Neuronal stem cell (in vitro differentiated cells): ENCODE data around the gene ZBED1.
"Not testable (repeated sequence)": the region's sequence is repeated elsewhere in the genome, so short reads cannot be mapped to it uniquely, and the experiment has no call there.

ENCODE experiments used
- DNase-seq: peaks from one replicate; pipeline ENCODE4 v3.0.0-alpha.2; 2013; ENCODE audit warnings: low spot score
- H2AFZ ChIP-seq: one replicate; pipeline ENCODE4 v1.6.1; 2013; ENCODE audit warnings: mild to moderate bottlenecking, low read length, inconsistent platforms
- H2AK5ac ChIP-seq: 2 replicates; pipeline ENCODE4 v1.6.1; 2013; ENCODE audit warnings: low read depth, mild to moderate bottlenecking, inconsistent platforms, low read length, moderate library complexity, mixed read lengths
- H2BK120ac ChIP-seq: 2 replicates; pipeline ENCODE4 v1.6.1; 2013; ENCODE audit warnings: low read depth, mild to moderate bottlenecking, inconsistent platforms, low read length, moderate library complexity, mixed read lengths
- H2BK12ac ChIP-seq: one replicate; pipeline ENCODE4 v1.6.1; 2013; ENCODE audit warnings: low read length, inconsistent platforms
- H2BK15ac ChIP-seq: 2 replicates; pipeline ENCODE4 v1.6.1; 2013; ENCODE audit warnings: mild to moderate bottlenecking, low read length, inconsistent platforms, mixed read lengths
- H2BK5ac ChIP-seq: one replicate; pipeline ENCODE4 v1.6.1; 2013; ENCODE audit warnings: inconsistent platforms, mild to moderate bottlenecking, low read length, moderate library complexity
- H3K14ac ChIP-seq: one replicate; pipeline ENCODE4 v1.6.1; 2013; ENCODE audit warnings: low read length, inconsistent platforms
- H3K18ac ChIP-seq: 2 replicates; pipeline ENCODE4 v1.6.1; 2013; ENCODE audit warnings: low read length, inconsistent platforms
- H3K23ac ChIP-seq: 2 replicates; pipeline ENCODE4 v1.6.1; 2013; ENCODE audit warnings: low read depth, mild to moderate bottlenecking, mixed read lengths, low read length, inconsistent platforms; ENCODE audit not compliant: poor library complexity
- H3K27ac ChIP-seq: replicated peaks from 3 replicates; pipeline ENCODE4 v1.5.1; 2013; ENCODE audit warnings: low read length, inconsistent platforms
- H3K27me3 ChIP-seq, 3 experiments: 2 replicates each; pipeline ENCODE4 v1.6.1; 2013; ENCODE audit warnings: low read length in 3 of 3, mild to moderate bottlenecking in 2 of 3, inconsistent platforms in 1 of 3, low read depth in 1 of 3, mixed read lengths in 1 of 3, moderate library complexity in 1 of 3; ENCODE audit not compliant: control insufficient read depth in 3 of 3, insufficient read depth in 3 of 3
- H3K36me3 ChIP-seq, 2 donors: replicated peaks in 1 of 2; 2 replicates each; pipeline ENCODE4 v1.6.1; 2013; ENCODE audit warnings: low read length in 2 of 2; ENCODE audit not compliant: control insufficient read depth in 2 of 2, insufficient read depth in 2 of 2
- H3K4ac ChIP-seq: 2 replicates; pipeline ENCODE4 v1.6.1; 2013; ENCODE audit warnings: inconsistent platforms, mild to moderate bottlenecking, low read length, moderate library complexity
- H3K4me1 ChIP-seq, 2 donors: 1 replicate in 1 of 2; 2 replicates in 1 of 2; pipeline ENCODE4 v1.6.1; 2013; ENCODE audit warnings: low read length in 2 of 2, low read depth in 1 of 2; ENCODE audit not compliant: control insufficient read depth in 2 of 2, insufficient read depth in 1 of 2
- H3K4me2 ChIP-seq: one replicate; pipeline ENCODE4 v1.6.1; 2013; ENCODE audit warnings: mild to moderate bottlenecking, low read length, inconsistent platforms; ENCODE audit not compliant: insufficient read depth, poor library complexity, severe bottlenecking
- H3K4me3 ChIP-seq, 2 donors: 2 replicates each; pipeline ENCODE4 v1.5.1; 2013; ENCODE audit warnings: low read length in 2 of 2, mild to moderate bottlenecking in 2 of 2, inconsistent platforms in 1 of 2, moderate library complexity in 1 of 2
- H3K79me1 ChIP-seq: one replicate; pipeline ENCODE4 v1.6.1; 2013; ENCODE audit warnings: low read depth, mild to moderate bottlenecking, inconsistent platforms, low read length, moderate library complexity
- H3K9ac ChIP-seq: one replicate; pipeline ENCODE4 v1.6.1; 2013; ENCODE audit warnings: mild to moderate bottlenecking, low read depth, low read length, inconsistent platforms; ENCODE audit not compliant: poor library complexity
- H3K9me3 ChIP-seq, 2 donors: replicated peaks in 1 of 2; 2 replicates each; pipeline versions ENCODE3 to v1.6.1; 2013; ENCODE audit warnings: low read length in 2 of 2, mild to moderate bottlenecking in 2 of 2, inconsistent platforms in 1 of 2, low read depth in 1 of 2, mixed read lengths in 1 of 2, moderate library complexity in 1 of 2; ENCODE audit not compliant: control insufficient read depth in 2 of 2, insufficient read depth in 1 of 2
- H4K8ac ChIP-seq: one replicate; pipeline ENCODE4 v1.6.1; 2013; ENCODE audit warnings: low read depth, mild to moderate bottlenecking, inconsistent platforms, low read length, moderate library complexity
- H4K91ac ChIP-seq: one replicate; pipeline ENCODE4 v1.6.1; 2013; ENCODE audit warnings: low read length, low read depth, mild to moderate bottlenecking, inconsistent platforms; ENCODE audit not compliant: poor library complexity
- WGBS, 2 donors: extraction: QIAGEN DNeasy Blood & Tissue Kit; methylation state at CpG; one replicate each; pipeline ENCODE4 v1.1.7; 2013; ENCODE audit warnings: missing lambda C conversion rate in 2 of 2, mixed read lengths in 1 of 2; ENCODE audit not compliant: insufficient read length in 2 of 2, insufficient replicate concordance in 1 of 2; ENCODE audit errors: extremely low coverage in 2 of 2; 5-methylcytosine and 5-hydroxymethylcytosine counted together

Gene ZBED1

GRCh38 chrX:2466876-2467656, 33.7 kb downstream of the ZBED1 start:
- H3K9ac ChIP-seq = no peak overlapping the region
- no peaks in the 10 kb centered on the region for H3K27me3 ChIP-seq
- H3K4ac ChIP-seq = no peak overlapping the region
- no peak overlapping the region for H3K23ac ChIP-seq
- no peak overlapping the region for H3K4me3 ChIP-seq
- no peak overlapping the region for H2BK5ac ChIP-seq
- H3K18ac ChIP-seq = peak overlapping the region; percentile 58
- peaks cover 5% of the 10 kb centered on the region for H3K79me1 ChIP-seq
- no peak overlapping the region for H3K14ac ChIP-seq
- H2BK120ac ChIP-seq = no peak overlapping the region
- H3K27ac ChIP-seq = no peak overlapping the region
- H3K4me2 ChIP-seq = no peak overlapping the region
- no peak overlapping the region for H2BK12ac ChIP-seq
- H2AK5ac ChIP-seq = no peak overlapping the region
- peaks cover 3 to 14% of the 10 kb centered on the region in 2 donors for H3K9me3 ChIP-seq
- no peak overlapping the region for H4K91ac ChIP-seq
- H2BK15ac ChIP-seq = no peak overlapping the region
- H4K8ac ChIP-seq = no peak overlapping the region
- H2AFZ ChIP-seq = no peak overlapping the region
- H3K36me3 ChIP-seq = peaks cover 0 to 5% of the 10 kb centered on the region in 2 donors
- no CpG with 5 or more reads among the region's 20 CpGs for WGBS, 2 donors
- peaks cover 9 to 16% of the 10 kb centered on the region in 2 donors for H3K4me1 ChIP-seq
- DNase-seq = no peak

- Histone ChIP-seq H4K8ac (no peak overlapping the region), H2AFZ (no peak overlapping the region)
- no CpG with 5 or more reads among the region's 15 CpGs for WGBS, 2 donors
Observed at GRCh38 chrX:2464677-2465166, 36.1 kb downstream of the ZBED1 start.

DNA sequence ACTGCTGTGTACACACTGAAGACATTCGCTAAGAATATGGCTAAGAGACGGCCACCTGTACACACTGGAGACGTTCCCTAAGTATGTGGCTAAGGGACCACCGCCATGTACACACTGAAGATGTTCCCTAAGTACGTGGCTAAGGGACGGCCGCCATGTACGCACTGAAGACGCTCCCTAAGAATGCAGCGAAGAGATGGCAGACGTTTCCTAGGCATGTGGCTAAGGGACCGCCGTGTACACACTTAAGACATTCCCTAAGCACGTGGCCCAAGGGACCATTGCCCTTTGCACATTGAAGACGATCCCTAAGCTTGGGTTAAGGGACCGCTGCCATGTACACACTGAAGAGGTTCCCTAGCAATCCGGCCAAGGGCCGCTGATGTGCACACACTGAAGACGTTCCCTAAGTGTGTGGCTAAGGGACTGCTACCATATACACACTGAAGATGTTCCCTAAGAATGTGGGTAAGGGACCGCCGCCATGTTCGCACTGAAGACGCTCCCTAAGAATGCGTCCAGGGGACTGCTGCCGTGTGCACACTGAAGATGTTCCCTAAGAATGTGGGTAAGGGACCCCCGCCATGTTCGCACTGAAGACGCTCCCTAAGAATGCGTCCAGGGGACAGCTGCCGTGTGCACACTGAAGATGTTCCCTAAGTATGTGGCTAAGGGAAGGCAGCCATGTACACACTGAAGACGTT, 36.7 kb downstream of the ZBED1 start:
- no CpG with 5 or more reads among the region's 31 CpGs for WGBS, 2 donors

More at GRCh38 chrX:2464677-2465166, 36.1 kb downstream of the ZBED1 start:
- Histone ChIP-seq H3K18ac (peak overlapping the region; percentile 22), H3K14ac (peak overlapping the region; percentile 5), H3K27me3 (no peaks in the 10 kb centered on the region), H2BK120ac (no peak overlapping the region), H3K4me2 (no peak overlapping the region), H3K36me3 (peaks cover 0 to 5% of the 10 kb centered on the region in 2 donors), H2BK12ac (no peak overlapping the region), H3K23ac (no peak overlapping the region), H3K4me3 (peak overlapping the region in 1 of 2 donors; percentile 11), H3K27ac (no peak overlapping the region), H4K91ac (no peak overlapping the region), H3K9me3 (peaks cover 3 to 14% of the 10 kb centered on the region in 2 donors), H2BK15ac (peak overlapping the region; percentile 35), H3K4me1 (peaks cover 9 to 16% of the 10 kb centered on the region in 2 donors), H2BK5ac (no peak overlapping the region), H2AK5ac (peak overlapping the region; percentile 30), H3K9ac (no peak overlapping the region), H3K79me1 (peaks cover 4% of the 10 kb centered on the region), H3K4ac (no peak overlapping the region)
- DNase-seq = no peak

DNA sequence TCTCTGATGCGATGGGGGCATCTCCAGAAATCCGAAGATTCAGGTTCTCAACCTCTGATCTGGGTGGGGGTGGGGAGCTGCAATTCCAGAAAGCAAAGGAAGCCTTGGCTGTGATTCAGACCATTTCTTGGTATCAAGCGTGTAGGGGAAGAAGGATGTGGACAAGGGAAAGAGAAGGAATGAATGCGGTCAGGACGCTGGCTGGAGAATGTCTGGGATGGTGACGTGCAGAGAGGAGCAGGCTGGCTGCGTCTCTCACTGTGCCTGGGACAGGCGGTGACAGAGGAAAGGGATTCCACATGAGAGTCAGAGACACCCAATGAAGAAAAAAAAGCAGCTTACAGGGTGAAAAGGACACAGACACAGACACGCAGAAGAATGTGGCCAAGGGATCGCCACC, 37.3 kb downstream of the ZBED1 start:
- H3K79me1 ChIP-seq, H3K4ac ChIP-seq, H3K27me3 ChIP-seq, H2BK5ac ChIP-seq, H3K36me3 ChIP-seq, H2AFZ ChIP-seq, H4K8ac ChIP-seq, H3K27ac ChIP-seq, H3K9me3 ChIP-seq, H3K9ac ChIP-seq, H3K4me2 ChIP-seq, H3K23ac ChIP-seq, H2BK12ac ChIP-seq, DNase-seq, H2BK120ac ChIP-seq, H3K4me3 ChIP-seq: not testable (repeated sequence)
- Histone ChIP-seq H2BK15ac (peak overlapping the region; percentile 84), H3K18ac (peak overlapping the region; percentile 79), H3K4me1 (peaks cover 9 to 16% of the 10 kb centered on the region in 2 donors), H3K14ac (peak overlapping the region; percentile 67), H4K91ac (peak overlapping the region; percentile 13), H2AK5ac (peak overlapping the region; percentile 0)
- WGBS, 2 donors = no CpG with 5 or more reads among the region's 10 CpGs

More for the DNA sequence above, 36.7 kb downstream of the ZBED1 start:
- H3K4me2 ChIP-seq = no peak overlapping the region
- peak overlapping the region; percentile 84 for H2BK15ac ChIP-seq
- H3K18ac ChIP-seq = peak overlapping the region; percentile 22
- peak overlapping the region; percentile 5 for H3K14ac ChIP-seq
- no peak overlapping the region for H3K9ac ChIP-seq
- no peak overlapping the region for H3K23ac ChIP-seq
- peaks cover 9 to 16% of the 10 kb centered on the region in 2 donors for H3K4me1 ChIP-seq
- H3K27ac ChIP-seq = no peak overlapping the region
- no peaks in the 10 kb centered on the region for H3K27me3 ChIP-seq
- H2BK5ac ChIP-seq = no peak overlapping the region
- peaks cover 2 to 11% of the 10 kb centered on the region in 2 donors for H3K9me3 ChIP-seq
- H3K4ac ChIP-seq = no peak overlapping the region
- H4K91ac ChIP-seq = peak overlapping the region; percentile 13
- H3K36me3 ChIP-seq = peaks cover 0 to 2% of the 10 kb centered on the region in 2 donors
- H2AK5ac ChIP-seq = peak overlapping the region; percentile 30
- no peak for DNase-seq
- no peak overlapping the region for H2AFZ ChIP-seq
- H2BK12ac ChIP-seq = no peak overlapping the region
- H4K8ac ChIP-seq = no peak overlapping the region
- H2BK120ac ChIP-seq = no peak overlapping the region
- peaks cover 4% of the 10 kb centered on the region for H3K79me1 ChIP-seq
- no peak overlapping the region for H3K4me3 ChIP-seq
